ENCODE measurements around the gene CDC25A. TPM values are rescaled to one million over a fixed set of nuclear protein-coding genes. Genes with fewer than 3 reads are reported as not detected.

The CDC25A gene
- total and polyA plus RNA-seq, 2 of the 8 experiments (the other 6 are each of a cell fraction or from before 2014, with no cell fraction given): 20.7 to 62.1 TPM

DNA sequence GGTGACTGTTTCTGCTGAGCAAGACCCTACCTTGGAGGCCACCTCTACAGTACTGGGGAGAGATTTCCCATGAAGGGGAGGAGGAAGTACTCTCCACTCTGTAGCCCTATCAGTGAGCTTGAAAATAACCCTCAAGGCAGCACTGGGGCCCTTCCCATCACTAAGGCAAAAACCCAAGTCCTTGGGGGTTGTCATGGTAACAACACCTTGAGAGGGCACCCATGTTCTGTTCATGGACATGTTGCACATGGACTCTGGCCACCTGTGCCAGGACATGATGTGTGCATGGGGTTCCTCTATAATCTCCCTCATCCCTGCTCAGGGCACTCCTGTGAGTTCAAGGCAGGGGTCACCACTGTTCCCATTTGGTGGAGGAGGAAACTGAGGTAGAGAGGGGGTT lies 10.9 kb upstream of the CDC25A start:
- DNase-seq (ENCODE audit: low read depth in 1 of 2, low spot score in 2 of 2): no peak
- TF ChIP-seq PHF8 (conservative IDR thresholded peaks at IDR 0.05; ENCODE audit: low read depth, low read length) (no peak), BACH1 (IDR thresholded peaks at IDR 0.05; ENCODE audit: low read length) (no peak)
- Histone ChIP-seq H3K27ac (ENCODE audit: low read depth, low read length) (no peak overlapping the region), H3K18ac (ENCODE audit: extremely low read depth, low read length) (no peak overlapping the region), H3K27me3 (replicated peaks in 1 of 4; ENCODE audit: control insufficient read depth in 3 of 4, extremely low read depth in 1 of 4, insufficient read depth in 3 of 4, low read length in 3 of 4) (no peaks in the 10 kb centered on the region), H4K20me1 (replicated peaks in 1 of 2; ENCODE audit: control insufficient read depth in 1 of 2, insufficient read depth in 2 of 2, low read length in 2 of 2) (no peaks in the 10 kb centered on the region), H2BK12ac (ENCODE audit: low read depth, low read length) (no peak overlapping the region), H3K14ac (ENCODE audit: insufficient read length) (no peak overlapping the region), H2BK20ac (ENCODE audit: low read length) (no peak overlapping the region), H3K4me1 (replicated peaks in 1 of 4; ENCODE audit: control insufficient read depth in 3 of 4, insufficient read depth in 4 of 4, low read length in 3 of 4) (peaks cover 0 to 7% (median 5%) of the 10 kb centered on the region in 4 experiments; a peak in 6 of 7 replicates), H2AFZ (ENCODE audit: low read length) (no peak overlapping the region), H3K79me1 (ENCODE audit: low read depth, low read length) (no peaks in the 10 kb centered on the region), H2BK120ac (replicated peaks; ENCODE audit: low read depth, low read length) (no peak overlapping the region), H3K36me3 (ENCODE audit: control insufficient read depth in 2 of 4, insufficient read depth in 4 of 4, low read length in 3 of 4) (no peaks in the 10 kb centered on the region), H2BK15ac (ENCODE audit: low read length) (no peak overlapping the region), H3K4me3 (ENCODE audit: extremely low read depth in 1 of 4, insufficient read depth in 2 of 4, low read depth in 3 of 4, low read length in 4 of 4) (no peak overlapping the region), H3K23me2 (ENCODE audit: low read depth, low read length) (no peaks in the 10 kb centered on the region), H2BK5ac (ENCODE audit: low read depth, low read length) (no peak overlapping the region), H2AK5ac (ENCODE audit: low read depth, low read length) (no peak overlapping the region), H4K8ac (ENCODE audit: extremely low read depth, insufficient read depth, low read length) (no peak overlapping the region), H3K9me3 (ENCODE audit: insufficient read depth in 2 of 2, low read depth in 1 of 2, low read length in 1 of 2) (no peaks in the 10 kb centered on the region), H3K4me2 (ENCODE audit: insufficient read depth in 1 of 2, low read depth in 2 of 2, low read length in 2 of 2) (no peak overlapping the region), H3K9ac (replicated peaks in 1 of 4; ENCODE audit: extremely low read depth in 1 of 4, low read depth in 3 of 4, low read length in 3 of 4) (no peak overlapping the region), H3K56ac (replicated peaks; ENCODE audit: insufficient read length, low read depth, low read length) (no peak overlapping the region), H3K79me2 (ENCODE audit: control insufficient read depth in 1 of 2, insufficient read depth in 2 of 2, low read length in 2 of 2) (no peaks in the 10 kb centered on the region), H3K23ac (ENCODE audit: insufficient read length) (no peak overlapping the region), H4K5ac (ENCODE audit: insufficient read length, low read depth, low read length) (no peak overlapping the region), H3K4ac (replicated peaks; ENCODE audit: insufficient read length, low read depth, low read length) (no peak overlapping the region), H4K91ac (replicated peaks; ENCODE audit: insufficient read length, low read length) (no peak overlapping the region)
- FAIRE-seq: no peak
- ChIA-PET POLR2A (ENCODE audit: partially characterized antibody) (interaction anchor here (0.8 to 1.8 kb wide), 5 partner anchors 32 to 229 kb away, joined by 3 to 5 read pairs (median 3); no protein-coding TSS in a partner anchor), CTCF (ENCODE audit: partially characterized antibody) (interaction anchor here (0.5 to 2.2 kb wide), 5 partner anchors 46 to 245 kb away, joined by 3 to 13 read pairs (median 3); no protein-coding TSS in a partner anchor)

Data from H1 (cell line).